Measurements from ENCODE around the gene GLE1. TPM values are rescaled to one million over a fixed set of nuclear protein-coding genes. Genes with fewer than 3 reads are reported as not detected.

Gene GLE1
- total and polyA plus RNA-seq, 2 donors (not counting 1 experiment from before 2014, with no cell fraction given): 14.7 to 23.6 TPM

- no peaks in the 10 kb centered on the region for H3K4me1 ChIP-seq (ENCODE audit: control insufficient read depth, extremely low read depth, insufficient read depth, low read length)
- no peaks in the 10 kb centered on the region for H4K20me1 ChIP-seq (ENCODE audit: control insufficient read depth, extremely low read depth, insufficient read depth, low read length)
- no peaks in the 10 kb centered on the region for H3K79me2 ChIP-seq (ENCODE audit: control insufficient read depth, insufficient read depth, low read length)
- H3K27ac ChIP-seq (ENCODE audit: insufficient read depth, low read length): no peak overlapping the region
- no peak overlapping the region for H3K9ac ChIP-seq (ENCODE audit: insufficient read depth, low read length)
- TF ChIP-seq CTCF (conservative IDR thresholded peaks at IDR 0.05 in 1 of 2, IDR thresholded peaks at IDR 0.05 in 1 of 2; ENCODE audit: low read depth in 1 of 2, low read length in 2 of 2): no peak
- TF ChIP-seq EZH2 (IDR thresholded peaks at IDR 0.05; ENCODE audit: low read length, missing control alignments): no peak
- peaks cover 18% of the 10 kb centered on the region for H3K36me3 ChIP-seq (ENCODE audit: control insufficient read depth, insufficient read depth, low read length)
- H3K27me3 ChIP-seq (ENCODE audit: control insufficient read depth, insufficient read depth, low read length): no peaks in the 10 kb centered on the region
- H3K9me3 ChIP-seq (ENCODE audit: control insufficient read depth, insufficient read depth, low read depth, low read length): no peaks in the 10 kb centered on the region
- H3K4me3 ChIP-seq (replicated peaks in 1 of 4; ENCODE audit: control extremely low read depth in 1 of 4, insufficient read depth in 1 of 4, low read depth in 3 of 4, low read length in 4 of 4): no peak overlapping the region
- no peak for DNase-seq (ENCODE audit: low read depth in 2 of 2)
- no peak overlapping the region for H3K4me2 ChIP-seq (ENCODE audit: extremely low read depth, insufficient read depth, low read length)
- no peak overlapping the region for H2AFZ ChIP-seq (ENCODE audit: low read length)
Measured at GRCh38 chr9:128495804-128496417, 8.6 kb upstream of the GLE1 start.

- H2AFZ ChIP-seq (ENCODE audit: low read length): no peak overlapping the region
- H3K27me3 ChIP-seq (ENCODE audit: control insufficient read depth, insufficient read depth, low read length): no peaks in the 10 kb centered on the region
- no peak overlapping the region for H3K4me3 ChIP-seq (replicated peaks in 1 of 4; ENCODE audit: control extremely low read depth in 1 of 4, insufficient read depth in 1 of 4, low read depth in 3 of 4, low read length in 4 of 4)
- no peaks in the 10 kb centered on the region for H3K4me1 ChIP-seq (ENCODE audit: control insufficient read depth, extremely low read depth, insufficient read depth, low read length)
- no peaks in the 10 kb centered on the region for H3K79me2 ChIP-seq (ENCODE audit: control insufficient read depth, insufficient read depth, low read length)
- H3K9ac ChIP-seq (ENCODE audit: insufficient read depth, low read length): no peak overlapping the region
- TF ChIP-seq CTCF (conservative IDR thresholded peaks at IDR 0.05 in 1 of 2, IDR thresholded peaks at IDR 0.05 in 1 of 2; ENCODE audit: low read depth in 1 of 2, low read length in 2 of 2) (no peak), EZH2 (IDR thresholded peaks at IDR 0.05; ENCODE audit: low read length, missing control alignments) (no peak)
- H3K9me3 ChIP-seq (ENCODE audit: control insufficient read depth, insufficient read depth, low read depth, low read length): no peaks in the 10 kb centered on the region
- H3K27ac ChIP-seq (ENCODE audit: insufficient read depth, low read length): no peak overlapping the region
- peaks cover 15% of the 10 kb centered on the region for H3K36me3 ChIP-seq (ENCODE audit: control insufficient read depth, insufficient read depth, low read length)
- no peak overlapping the region for H3K4me2 ChIP-seq (ENCODE audit: extremely low read depth, insufficient read depth, low read length)
- DNase-seq (ENCODE audit: low read depth in 2 of 2): no peak
- H4K20me1 ChIP-seq (ENCODE audit: control insufficient read depth, extremely low read depth, insufficient read depth, low read length): no peaks in the 10 kb centered on the region
Measured at GRCh38 chr9:128497824-128498610, 6.5 kb upstream of the GLE1 start.

GRCh38 chr9:128498911-128499310 lies 5.6 kb upstream of the GLE1 start:
- no peak overlapping the region for H2AFZ ChIP-seq (ENCODE audit: low read length)
- no peaks in the 10 kb centered on the region for H3K27me3 ChIP-seq (ENCODE audit: control insufficient read depth, insufficient read depth, low read length)
- no peak overlapping the region for H3K9ac ChIP-seq (ENCODE audit: insufficient read depth, low read length)
- no peak overlapping the region for H3K27ac ChIP-seq (ENCODE audit: insufficient read depth, low read length)
- H3K9me3 ChIP-seq (ENCODE audit: control insufficient read depth, insufficient read depth, low read depth, low read length): no peaks in the 10 kb centered on the region
- TF ChIP-seq EZH2 (IDR thresholded peaks at IDR 0.05; ENCODE audit: low read length, missing control alignments) (no peak), CTCF (conservative IDR thresholded peaks at IDR 0.05 in 1 of 2, IDR thresholded peaks at IDR 0.05 in 1 of 2; ENCODE audit: low read depth in 1 of 2, low read length in 2 of 2) (no peak)
- peaks cover 2% of the 10 kb centered on the region for H3K4me1 ChIP-seq (ENCODE audit: control insufficient read depth, extremely low read depth, insufficient read depth, low read length)
- no peak overlapping the region for H3K4me3 ChIP-seq (replicated peaks in 1 of 4; ENCODE audit: control extremely low read depth in 1 of 4, insufficient read depth in 1 of 4, low read depth in 3 of 4, low read length in 4 of 4)
- peaks cover 13% of the 10 kb centered on the region for H3K36me3 ChIP-seq (ENCODE audit: control insufficient read depth, insufficient read depth, low read length)
- no peak for DNase-seq (ENCODE audit: low read depth in 2 of 2)
- no peaks in the 10 kb centered on the region for H4K20me1 ChIP-seq (ENCODE audit: control insufficient read depth, extremely low read depth, insufficient read depth, low read length)
- H3K79me2 ChIP-seq (ENCODE audit: control insufficient read depth, insufficient read depth, low read length): no peaks in the 10 kb centered on the region
- no peak overlapping the region for H3K4me2 ChIP-seq (ENCODE audit: extremely low read depth, insufficient read depth, low read length)
